Left lobe of liver (tissue), 2 donors: ENCODE data around the gene MAP4K1. TPM values are rescaled to one million over a fixed set of nuclear protein-coding genes. Genes with fewer than 3 reads are reported as not detected.

Experiments used
- ATAC-seq: fragments of 200-7000 bp; cut with Tn5 transposase; one replicate; pipeline ENCODE4 v1.9.1; 2020; ENCODE audit warnings: mild to moderate bottlenecking, moderate library complexity
- DNase-seq: peaks from one replicate; pipeline ENCODE4 v3.0.0-alpha.2; 2020; ENCODE audit warnings: low spot score
- total RNA-seq: library from RNA; stranded (reverse); gene quantifications from one replicate; pipeline ENCODE4 v1.2.1, GENCODE V29; 2021
- donor health status: DM: no; HTN: no; CAD: no; lungs with moderate emphysema.
- donor health status: DM: no; HTN: yes; CAD: no.

Gene MAP4K1
- 3.5 TPM for total RNA-seq

DNA sequence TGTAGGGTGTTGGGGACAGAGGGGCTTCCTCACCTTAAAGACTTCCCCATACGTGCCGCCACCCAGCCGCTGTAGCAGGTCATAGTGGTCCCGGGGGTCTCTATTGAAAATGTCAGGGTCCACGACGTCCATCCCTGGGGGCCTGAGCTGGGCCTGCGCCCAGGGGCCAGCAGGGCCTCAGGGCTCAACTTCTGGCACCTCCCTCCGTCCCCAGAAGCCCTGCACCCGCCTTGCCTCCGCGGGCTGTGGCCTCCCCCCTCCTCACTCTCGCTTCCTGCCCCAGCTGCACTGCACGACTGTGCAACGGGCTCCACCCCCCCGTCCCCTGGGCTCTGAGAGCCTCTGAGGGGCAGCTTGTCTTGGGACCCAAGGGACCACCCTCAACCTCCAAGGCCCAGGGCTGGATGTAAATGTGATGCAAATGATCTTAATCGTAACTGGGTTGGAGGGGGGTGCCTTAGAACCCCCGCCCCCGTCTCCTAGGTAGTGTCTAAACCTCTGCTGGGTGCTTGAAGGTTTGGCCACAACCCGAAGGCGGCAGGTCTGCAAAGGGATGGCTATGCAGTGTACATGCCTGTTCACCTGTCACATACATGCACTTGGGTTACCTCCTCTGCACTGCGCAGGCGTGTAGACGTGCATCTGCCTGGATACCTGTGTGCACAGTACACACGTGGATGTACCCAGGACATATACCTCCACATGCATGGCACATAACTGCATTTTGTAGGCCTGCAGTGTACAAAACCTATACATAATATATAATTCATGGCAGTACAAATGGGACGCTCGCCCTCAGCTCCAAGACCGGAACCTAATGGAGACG lies at the start of gene MAP4K1:
Gene MAP4K1 (minus strand): TSS at position 190 of the 826 bp plus-strand sequence. CDS start 58 bp downstream, at position 132.
- DNase-seq (peak; percentile 53), ATAC-seq (peak; percentile 35)

DNA sequence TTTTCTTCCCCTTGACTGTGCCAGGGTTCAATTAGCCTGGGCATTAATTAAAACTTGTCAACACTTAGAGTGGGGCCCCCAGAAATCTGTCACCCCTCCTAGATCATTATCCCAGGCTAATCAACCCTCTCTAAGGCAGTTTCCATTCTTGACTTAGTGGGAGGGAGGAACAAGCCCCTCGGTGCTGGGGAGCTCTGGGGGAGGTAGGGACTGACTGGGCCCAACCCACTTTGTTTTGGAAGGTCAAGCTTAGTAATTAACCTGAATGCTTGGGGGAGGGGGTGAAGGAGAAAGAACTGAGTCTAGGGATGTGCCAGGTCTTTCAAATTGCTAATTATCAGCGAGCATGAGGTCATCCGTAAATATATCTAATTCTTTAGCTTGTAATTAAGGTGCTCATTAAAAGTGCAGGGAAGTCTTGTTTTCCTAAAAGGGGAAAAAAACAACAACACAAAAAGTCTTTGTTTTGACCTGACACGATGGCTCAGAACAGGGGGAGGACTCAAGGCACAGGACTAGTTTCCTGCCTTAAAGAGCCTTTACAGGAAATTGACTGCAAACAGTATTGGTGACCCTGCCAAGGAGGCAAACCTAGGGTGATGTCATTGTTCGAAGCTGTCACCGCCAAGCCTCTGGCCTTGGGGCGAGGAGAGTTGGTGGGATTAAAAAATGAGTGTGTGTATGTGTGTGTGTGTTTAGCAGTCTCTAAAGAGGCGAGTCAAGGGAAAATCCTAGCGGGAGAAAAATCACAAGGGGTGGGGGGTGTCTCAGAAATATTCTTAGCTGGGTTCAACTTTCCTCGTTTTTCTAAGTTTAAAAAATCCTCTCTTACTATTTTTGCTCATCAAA lies 49.1 kb upstream of the MAP4K1 start:
- no peak for DNase-seq
- peak; percentile 26 for ATAC-seq

DNA sequence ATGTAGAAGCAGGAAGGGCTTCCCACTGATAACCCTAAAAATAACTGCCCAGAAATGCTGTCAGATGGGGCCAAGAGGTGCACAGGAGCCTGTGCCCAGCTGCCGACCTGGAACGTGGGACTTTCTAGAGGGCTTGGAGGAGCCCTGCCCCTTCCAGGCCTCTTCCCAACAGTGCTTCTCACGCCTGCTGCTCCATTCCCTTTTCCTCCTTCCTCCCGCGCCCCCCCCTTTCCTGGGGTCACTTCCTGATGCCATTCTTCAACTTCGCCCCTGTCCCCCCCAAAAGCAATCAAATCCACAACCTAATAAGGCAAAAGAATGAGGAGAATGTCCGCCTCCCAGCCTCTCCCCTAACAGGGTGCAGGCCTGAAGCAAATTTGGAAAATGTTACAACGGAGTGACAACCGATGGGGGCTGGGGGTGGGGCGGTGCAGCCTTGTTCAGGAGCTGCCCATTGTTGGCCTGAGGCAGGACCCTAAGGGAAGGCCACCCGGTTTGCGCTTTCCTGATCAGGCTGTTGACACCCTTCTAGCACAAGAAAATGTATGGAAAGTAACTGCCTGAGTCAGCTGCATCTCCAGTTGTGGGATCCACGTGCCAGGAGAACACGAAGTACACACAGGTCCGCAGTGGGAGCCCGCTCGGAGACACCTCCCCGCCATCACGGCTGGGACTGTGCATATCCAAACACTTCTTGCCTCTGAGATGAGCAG lies 48.4 kb upstream of the MAP4K1 start:
- peak; percentile 35 for ATAC-seq
- no peak for DNase-seq

DNA sequence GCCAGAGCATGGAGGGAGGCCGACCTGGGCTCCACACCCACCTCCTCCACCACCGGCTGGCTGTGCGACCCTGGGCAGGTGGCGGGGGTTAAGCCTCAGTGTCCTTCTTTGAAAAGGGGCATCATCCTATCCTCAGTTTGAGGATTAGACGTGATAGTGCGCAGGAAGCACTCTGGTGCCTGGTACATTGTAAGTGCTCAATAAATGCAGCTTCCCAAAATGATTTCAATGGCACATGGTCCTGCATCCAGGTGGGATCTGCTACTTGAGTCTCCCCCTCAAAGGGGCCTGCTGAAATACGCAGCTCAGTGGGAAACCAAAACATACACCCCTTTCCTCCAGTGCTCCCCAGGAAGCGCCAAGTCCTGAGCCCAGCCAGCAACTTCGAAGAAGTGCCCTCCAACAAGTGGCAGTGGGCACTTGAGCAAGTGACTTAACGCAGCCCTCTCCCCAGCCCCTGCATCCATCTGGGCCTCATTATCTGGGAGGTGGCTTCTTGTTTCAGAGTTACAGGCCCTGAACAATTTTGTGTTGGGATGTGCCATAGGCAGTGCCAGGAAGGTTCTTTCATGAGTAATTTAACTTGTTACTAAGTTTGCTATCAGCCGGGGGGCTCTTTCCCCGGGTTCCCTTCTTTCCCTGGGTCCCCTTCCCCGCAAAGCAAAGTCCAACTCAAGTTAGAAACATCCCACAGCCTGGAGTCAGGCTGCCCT lies 47.6 kb upstream of the MAP4K1 start:
- no peak for DNase-seq

DNA sequence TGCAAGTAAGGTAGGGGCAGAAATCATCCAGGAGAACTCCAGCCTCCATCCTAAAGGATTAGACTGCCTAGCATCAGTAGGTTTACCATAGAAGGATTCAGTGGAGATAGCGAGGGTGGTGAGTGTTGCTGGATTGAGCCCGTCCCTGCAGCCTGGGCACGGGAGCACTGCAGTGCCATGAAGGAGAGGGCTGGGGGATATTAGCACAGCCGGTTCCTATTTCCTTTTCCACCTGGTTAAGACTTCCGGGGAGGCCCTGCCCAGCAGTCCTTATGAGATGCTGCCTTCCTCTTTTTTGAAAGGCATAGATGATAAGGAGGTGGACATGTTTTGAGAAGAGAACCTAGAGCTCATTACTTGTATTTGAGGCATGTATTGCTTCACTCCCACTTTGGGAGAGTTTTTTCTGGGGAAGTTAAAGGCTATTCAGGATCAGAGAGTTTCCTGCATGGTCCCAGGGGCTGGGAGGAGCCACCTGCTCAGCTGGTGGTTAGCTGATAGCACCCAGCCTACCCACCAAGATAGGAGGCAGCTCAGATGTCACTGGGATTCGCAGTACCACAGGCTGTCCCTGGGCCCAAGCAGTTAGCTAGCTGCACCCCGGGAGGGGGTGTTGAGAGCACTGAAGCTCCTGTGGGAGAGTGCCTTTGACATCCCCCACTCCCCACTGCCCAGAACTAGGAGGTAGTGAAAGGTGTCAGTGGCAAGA lies 46.9 kb upstream of the MAP4K1 start:
- ATAC-seq: no peak
- no peak for DNase-seq

More for the DNA sequence above, 47.6 kb upstream of the MAP4K1 start:
- ATAC-seq: no peak

DNA sequence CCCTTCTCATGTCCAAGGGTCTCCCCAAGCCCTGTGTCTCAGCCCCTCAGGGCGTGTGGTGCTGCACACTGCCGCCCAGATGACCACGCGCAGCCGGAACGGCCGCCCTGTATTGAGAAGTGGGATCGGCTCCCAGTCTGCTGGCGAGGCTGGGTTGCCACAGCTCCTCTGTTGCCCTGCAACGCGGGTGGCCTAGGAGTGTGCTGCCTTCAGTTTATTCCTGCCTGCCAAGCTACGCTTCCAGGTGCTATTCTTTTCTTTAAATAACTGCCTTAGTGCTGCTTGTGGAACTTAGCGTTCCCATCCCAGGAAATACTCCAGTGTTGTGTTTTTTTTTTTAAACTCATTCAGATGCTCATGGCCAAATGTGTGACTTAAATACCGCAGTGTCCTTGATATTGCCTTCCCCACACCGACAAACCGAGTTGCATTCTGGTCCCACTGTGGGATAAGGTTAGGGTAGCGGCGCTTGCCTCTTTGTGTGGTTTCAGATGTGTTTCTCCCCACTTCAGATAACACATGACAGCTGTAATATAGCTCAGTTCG lies 46.3 kb upstream of the MAP4K1 start:
- DNase-seq (no peak), ATAC-seq (no peak)

DNA sequence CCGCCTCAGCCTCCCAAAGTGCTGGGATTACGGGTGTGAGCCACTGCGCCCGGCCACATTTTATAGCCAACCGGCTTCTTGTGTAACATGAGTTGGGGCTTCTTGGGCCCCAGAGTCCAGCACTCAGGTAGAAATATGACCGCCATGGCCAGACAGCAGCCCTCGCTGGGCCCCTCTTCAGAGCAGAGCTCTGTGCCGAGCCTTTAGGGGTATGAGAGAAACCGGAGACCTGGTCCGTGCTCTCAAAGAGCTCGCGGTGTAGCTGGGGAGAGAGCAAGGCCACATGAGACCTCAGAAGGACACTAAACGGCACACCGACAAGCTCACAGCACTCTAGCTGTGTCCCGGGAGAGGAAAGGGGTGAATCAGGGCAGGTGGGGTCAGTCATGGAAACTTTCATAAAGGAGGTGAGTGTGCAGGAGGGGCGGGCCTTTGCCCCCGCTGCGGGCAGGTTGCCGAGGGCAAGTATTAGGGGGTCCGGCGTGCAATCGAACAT lies 45.5 kb upstream of the MAP4K1 start:
- DNase-seq (no peak), ATAC-seq (no peak)

DNA sequence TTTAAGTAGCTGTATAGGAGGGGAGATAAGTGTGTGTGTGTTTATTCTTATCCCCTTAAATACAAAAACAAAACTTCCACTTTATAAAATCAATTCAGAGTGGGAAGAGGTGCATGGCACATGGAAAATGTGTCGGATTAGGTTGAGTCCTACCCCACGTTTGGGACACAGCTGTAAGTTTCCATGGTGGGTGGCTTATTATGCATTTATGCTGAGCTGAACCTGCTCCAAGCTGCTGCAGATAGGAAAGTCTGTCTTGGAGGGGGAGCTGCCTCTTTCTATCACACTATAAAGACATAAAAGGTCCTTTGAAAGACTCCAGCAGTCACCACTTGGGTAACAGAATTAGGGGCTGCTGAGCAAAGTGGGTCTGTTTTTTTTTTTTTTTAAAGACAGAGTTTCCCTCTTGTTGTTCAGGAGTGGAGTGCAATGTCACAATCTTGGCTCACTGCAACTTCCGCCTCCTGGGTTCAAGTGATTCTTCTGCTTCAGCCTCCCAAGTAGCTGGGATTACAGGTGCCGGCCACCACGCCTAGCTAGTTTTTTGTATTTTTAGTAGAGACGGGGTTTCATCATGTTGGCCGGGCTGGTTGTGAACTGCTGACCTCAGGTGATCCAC lies 44.9 kb upstream of the MAP4K1 start:
- no peak for DNase-seq
- no peak for ATAC-seq

DNA sequence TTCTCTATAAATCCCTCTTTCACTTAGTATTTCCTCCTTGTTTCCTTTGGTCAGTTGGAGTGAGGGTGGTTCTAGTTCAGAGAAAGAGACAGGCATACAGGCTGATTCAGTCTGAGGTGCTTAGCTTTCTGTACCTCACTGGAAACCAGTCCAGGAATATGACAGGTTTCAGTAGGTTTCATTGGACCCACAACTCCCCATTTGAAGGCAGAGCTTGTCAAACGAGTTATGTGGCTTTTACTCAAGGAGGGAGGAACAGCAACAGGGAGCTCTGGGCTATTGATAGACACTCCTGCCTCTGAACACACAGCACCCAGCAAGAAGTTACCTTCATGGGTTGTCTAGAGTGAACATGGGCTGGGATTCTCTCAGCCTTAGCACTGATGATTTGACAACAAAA lies 44.2 kb upstream of the MAP4K1 start:
- no peak for ATAC-seq

DNA sequence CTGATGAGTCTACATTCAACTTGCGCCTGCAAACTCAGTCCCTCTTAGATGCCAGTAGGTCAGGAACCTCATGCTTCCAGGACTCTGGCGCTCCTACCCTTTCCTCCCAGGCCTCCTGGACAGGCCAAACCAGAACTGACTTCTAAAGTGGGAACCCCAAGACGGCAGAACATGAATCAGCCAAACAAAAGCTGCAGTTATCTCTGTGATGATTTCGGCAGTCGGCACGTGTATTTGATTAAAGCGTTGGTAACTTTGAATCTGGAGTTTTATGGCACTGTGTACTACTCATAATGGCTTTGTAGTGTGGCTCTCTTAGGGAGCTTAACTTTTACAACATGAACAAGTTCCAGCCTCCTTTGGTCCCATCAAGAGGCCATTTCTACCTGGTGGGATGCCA lies 43.4 kb upstream of the MAP4K1 start:
- no peak for ATAC-seq
- DNase-seq: no peak

More for the DNA sequence above, 44.2 kb upstream of the MAP4K1 start:
- DNase-seq: no peak

DNA sequence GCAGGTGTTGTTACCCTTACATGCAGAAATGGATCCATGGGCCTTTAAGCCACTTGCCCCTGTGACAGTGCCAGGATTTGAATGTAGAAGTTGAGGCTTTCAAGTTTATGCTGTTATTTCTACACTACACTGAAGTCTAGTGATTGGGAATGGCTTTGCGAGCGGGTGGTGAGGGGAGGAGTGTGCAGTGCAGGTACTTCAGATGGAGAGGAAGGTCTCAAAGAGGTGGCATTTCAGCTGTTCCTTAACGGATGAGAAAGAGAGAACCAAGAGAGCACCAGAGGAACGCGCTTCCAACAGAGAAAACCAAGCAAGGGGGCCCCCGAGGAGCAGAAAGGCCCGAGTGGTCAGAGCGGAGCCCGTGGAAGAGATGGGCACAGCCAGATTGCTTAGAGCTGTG lies 43.0 kb upstream of the MAP4K1 start:
- DNase-seq (no peak), ATAC-seq (no peak)

DNA sequence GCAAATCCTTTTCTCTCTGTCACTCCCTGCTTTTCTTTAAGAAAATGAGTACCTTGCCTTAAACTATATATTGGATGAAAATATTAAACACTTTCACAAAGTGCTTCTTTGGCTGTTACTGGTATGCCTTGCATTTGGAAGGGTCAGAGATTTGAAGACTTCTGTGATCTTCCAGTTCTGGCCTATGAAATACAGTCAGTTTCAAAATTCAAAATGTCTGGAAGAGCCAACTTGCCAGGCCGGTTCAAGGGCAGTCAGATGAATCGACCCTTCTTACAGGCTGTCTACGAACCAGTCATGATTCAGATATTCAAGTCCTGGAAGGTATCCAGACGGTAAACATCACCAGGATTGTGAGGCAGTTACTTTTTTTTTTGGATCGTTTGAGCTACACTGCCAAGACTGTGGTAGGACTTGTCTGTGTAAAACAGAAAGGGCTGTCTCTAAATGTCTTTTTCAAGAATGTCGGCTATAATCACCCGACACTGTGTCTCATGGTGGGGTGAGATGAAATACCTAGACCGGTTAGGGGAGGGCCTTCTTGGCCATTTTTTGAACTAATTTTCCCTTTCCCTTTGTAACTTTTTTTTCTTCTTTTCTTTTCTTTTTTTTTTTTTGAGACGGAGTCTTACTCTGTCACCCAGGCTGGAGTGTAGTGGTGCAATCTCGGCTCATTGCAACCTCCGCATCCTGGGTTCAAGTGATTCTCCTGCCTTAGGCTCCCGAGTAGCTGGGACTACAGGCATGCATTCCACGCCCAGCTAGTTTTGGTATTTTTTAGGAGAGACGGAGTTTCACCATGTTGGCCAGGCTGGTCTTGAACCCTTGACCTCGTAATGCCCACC lies 40.9 kb upstream of the MAP4K1 start:
- ATAC-seq: peak; percentile 83
- DNase-seq: peak; percentile 69

DNA sequence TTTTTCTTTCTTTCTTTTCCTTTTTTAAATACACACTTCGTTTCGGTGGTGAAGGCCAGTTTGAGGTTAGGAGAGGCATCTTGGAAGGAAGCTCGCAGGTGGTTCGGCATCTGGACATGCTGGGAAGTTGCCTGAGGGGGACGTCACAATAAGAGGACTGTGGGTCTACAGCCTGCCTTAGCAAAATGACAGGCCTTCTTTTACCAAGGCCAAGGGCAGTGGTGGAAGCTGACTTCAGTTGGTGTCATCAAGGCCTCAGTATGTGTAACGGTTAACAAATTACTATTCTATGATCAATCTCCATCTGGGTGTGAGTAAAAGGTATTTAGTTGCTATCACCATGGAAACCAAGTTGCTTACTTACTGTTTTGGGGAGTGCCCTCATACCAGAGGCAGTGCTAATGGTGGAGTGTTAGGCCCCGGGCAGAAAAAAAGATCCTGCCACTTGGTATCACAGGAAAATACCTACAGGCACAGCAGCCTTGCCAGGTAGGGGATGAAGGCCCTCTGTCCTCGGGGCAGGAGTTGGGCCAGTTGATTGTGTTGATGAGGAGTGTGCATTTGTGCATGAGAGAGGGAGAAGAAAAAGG lies 40.0 kb upstream of the MAP4K1 start:
- ATAC-seq (no peak), DNase-seq (no peak)

DNA sequence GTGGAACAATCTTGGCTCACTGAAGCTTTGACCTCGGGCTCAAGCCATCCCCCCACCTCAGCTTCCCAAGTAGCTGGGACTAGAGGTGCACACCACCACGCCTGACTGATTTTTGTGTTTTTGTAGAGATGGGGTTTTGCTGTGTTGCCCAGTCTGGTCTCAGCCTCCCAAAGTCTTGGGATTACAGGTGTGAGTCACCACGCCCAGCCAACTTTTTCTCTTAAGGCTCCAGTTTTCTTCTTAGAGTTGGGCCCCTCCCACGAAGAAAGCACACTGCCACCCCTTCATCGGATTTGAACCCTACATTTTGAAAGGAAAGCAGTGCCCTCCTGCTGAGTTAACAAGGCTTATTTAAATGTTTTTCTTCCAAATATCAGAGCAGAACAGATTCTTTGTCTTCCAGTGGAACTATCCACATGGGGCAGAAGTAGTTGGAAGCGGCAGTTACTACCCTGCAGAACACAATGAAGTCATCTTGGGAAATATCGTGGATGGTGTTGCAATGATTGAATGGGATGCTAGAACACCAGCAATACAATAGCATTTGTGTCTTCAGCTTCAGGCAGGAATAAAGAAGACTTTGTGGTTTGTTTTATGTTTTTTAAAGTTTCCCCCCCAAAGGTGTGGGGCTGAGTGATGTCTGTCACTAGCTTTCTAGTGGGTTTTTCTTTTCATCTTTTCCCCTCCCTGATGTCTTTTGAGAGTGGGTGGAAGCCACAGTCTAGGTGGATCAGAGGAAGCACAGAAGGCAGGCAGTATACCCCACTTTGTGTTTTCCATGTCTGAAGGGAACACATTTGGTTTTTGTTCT lies 38.6 kb upstream of the MAP4K1 start:
- DNase-seq: no peak
- ATAC-seq: no peak

DNA sequence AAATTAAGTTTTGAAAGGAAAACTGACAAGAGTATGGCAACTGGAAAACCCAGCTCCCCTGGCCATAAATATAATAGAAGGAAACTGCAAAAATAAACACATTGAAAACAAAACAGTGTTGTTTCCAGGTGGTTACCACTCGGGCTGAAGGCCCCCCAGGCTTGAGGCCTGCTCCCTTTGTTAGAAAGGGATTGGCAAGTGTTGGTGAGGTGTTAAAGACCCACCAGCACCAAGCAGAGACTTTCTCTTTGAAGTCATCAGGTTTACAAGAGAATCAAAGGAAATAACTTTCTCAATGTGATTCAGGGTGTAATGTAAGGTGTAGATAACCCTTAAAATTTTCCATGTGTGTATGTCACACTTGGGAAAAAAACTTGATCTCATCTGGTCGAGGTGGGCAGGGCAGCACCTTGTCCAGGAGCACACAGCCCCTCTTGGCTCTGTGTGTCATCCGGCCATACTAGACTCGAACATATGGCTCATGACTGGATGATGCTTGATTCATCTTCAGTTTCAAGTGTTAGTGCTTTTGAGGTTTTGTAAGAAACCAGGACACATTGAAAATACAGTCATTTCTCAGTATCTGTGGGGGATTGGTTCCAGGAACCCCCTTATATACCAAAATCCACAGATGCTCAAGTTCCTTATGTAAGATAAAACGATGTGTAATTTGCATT lies 37.5 kb upstream of the MAP4K1 start:
- no peak for DNase-seq
- no peak for ATAC-seq

DNA sequence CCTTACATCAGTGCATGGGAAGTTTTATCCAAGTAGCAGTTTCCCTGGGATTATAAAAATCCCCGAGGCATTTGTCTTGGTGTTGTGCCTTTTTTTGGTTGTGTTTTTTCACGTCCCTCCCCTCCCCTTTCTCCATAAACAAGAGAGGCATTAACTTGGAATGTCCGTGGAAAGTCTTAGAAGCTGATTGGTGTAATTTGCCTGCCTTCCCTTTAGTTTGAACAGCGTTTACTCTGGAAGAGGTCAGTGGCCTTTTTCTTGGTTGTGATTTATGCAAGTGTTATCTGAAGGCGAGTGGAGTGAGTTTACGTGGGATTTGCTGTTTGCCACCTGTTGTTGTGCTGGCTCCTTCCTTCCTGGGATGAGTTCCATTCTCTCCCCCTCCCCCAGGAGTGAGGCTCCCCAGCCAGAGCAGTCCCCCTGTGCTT lies 36.9 kb upstream of the MAP4K1 start:
- no peak for DNase-seq
- ATAC-seq: no peak
